H1 (cell line): ENCODE data around the gene CDH6. TPM values are rescaled to one million over a fixed set of nuclear protein-coding genes. Genes with fewer than 3 reads are reported as not detected.

Experiments
- CTCF ChIA-PET: fragments of 300-600 bp; sonication (Branson Sonifier 250); formaldehyde crosslinking; loops from one replicate; lab custom pipeline; 2021; ENCODE audit not compliant: partially characterized antibody; lab: Charles Lee
- POLR2A ChIA-PET: fragments of 300-600 bp; sonication (Branson Sonifier 250); formaldehyde crosslinking; loops from one replicate; lab custom pipeline; 2021; ENCODE audit warnings: inconsistent platforms; ENCODE audit not compliant: partially characterized antibody; lab: Charles Lee
- DNase-seq, 2 experiments: peaks; one replicate each; pipeline versions ENCODE4 v3.0.0 to v3.0.0-alpha.2; 2010 to 2022; ENCODE audit warnings: low spot score in 2 of 2, low read depth in 1 of 2, mixed read lengths in 1 of 2
- FAIRE-seq: peaks from 2 replicates; lab custom pipeline; 2011; peaks lifted over from hg19 to GRCh38; lab: Jason Lieb, UNC
- H2AFZ ChIP-seq: 2 replicates; pipeline ENCODE4 v1.8.1; 2012; ENCODE audit warnings: low read length, inconsistent platforms
- H2AK5ac ChIP-seq: 2 replicates; pipeline ENCODE4 v1.6.1; 2013; ENCODE audit warnings: low read depth, low read length
- H2BK120ac ChIP-seq: replicated peaks from 2 replicates; pipeline ENCODE3; 2013; ENCODE audit warnings: low read depth, low read length, inconsistent platforms
- H2BK12ac ChIP-seq: 2 replicates; pipeline ENCODE4 v1.6.1; 2013; ENCODE audit warnings: low read depth, low read length
- H2BK15ac ChIP-seq: 2 replicates; pipeline ENCODE4 v1.6.1; 2013; ENCODE audit warnings: low read length
- H2BK20ac ChIP-seq: 2 replicates; pipeline ENCODE4 v1.6.1; 2013; ENCODE audit warnings: low read length
- H2BK5ac ChIP-seq: 2 replicates; pipeline ENCODE4 v1.6.1; 2013; ENCODE audit warnings: low read depth, low read length
- H3K14ac ChIP-seq: 2 replicates; pipeline ENCODE4 v1.6.1; 2013; ENCODE audit warnings: inconsistent platforms; ENCODE audit not compliant: insufficient read length
- H3K18ac ChIP-seq: 2 replicates; pipeline ENCODE4 v1.6.1; 2013; ENCODE audit warnings: low read length; ENCODE audit errors: extremely low read depth
- H3K23ac ChIP-seq: 2 replicates; pipeline ENCODE4 v1.6.1; 2013; ENCODE audit warnings: inconsistent platforms; ENCODE audit not compliant: insufficient read length
- H3K23me2 ChIP-seq: 2 replicates; pipeline ENCODE4 v1.6.1; 2013; ENCODE audit warnings: low read depth, low read length
- H3K27ac ChIP-seq: 2 replicates; pipeline ENCODE4 v1.6.1; 2011; ENCODE audit warnings: low read depth, low read length, inconsistent platforms
- H3K27me3 ChIP-seq, 4 experiments: replicated peaks in 1 of 4; 1 replicate in 1 of 4; 2 replicates in 3 of 4; pipeline versions ENCODE4 v1.6.1 to v1.8.1; 2011 to 2013; ENCODE audit warnings: low read length in 3 of 4, mild to moderate bottlenecking in 3 of 4, inconsistent platforms in 2 of 4, mixed read lengths in 2 of 4, moderate library complexity in 1 of 4; ENCODE audit not compliant: control insufficient read depth in 3 of 4, insufficient read depth in 3 of 4; ENCODE audit errors: extremely low read depth in 1 of 4
- H3K36me3 ChIP-seq, 4 experiments: 2 replicates each; pipeline versions ENCODE4 v1.6.1 to v1.8.1; 2011 to 2013; ENCODE audit warnings: mild to moderate bottlenecking in 4 of 4, low read length in 3 of 4, moderate library complexity in 2 of 4, control low read depth in 1 of 4, inconsistent platforms in 1 of 4; ENCODE audit not compliant: insufficient read depth in 4 of 4, control insufficient read depth in 2 of 4
- H3K4ac ChIP-seq: replicated peaks from 2 replicates; pipeline ENCODE3; 2013; ENCODE audit warnings: low read length, low read depth, mixed read lengths, inconsistent platforms; ENCODE audit not compliant: insufficient read length
- H3K4me1 ChIP-seq, 4 experiments: replicated peaks in 1 of 4; 1 replicate in 1 of 4; 2 replicates in 3 of 4; pipeline versions ENCODE4 v1.6.1 to v1.8.1; 2011 to 2013; ENCODE audit warnings: low read length in 3 of 4, inconsistent platforms in 2 of 4, mixed read lengths in 1 of 4; ENCODE audit not compliant: insufficient read depth in 4 of 4, control insufficient read depth in 3 of 4
- H3K4me2 ChIP-seq, 2 experiments: 2 replicates each; pipeline versions ENCODE4 v1.6.1 to v1.8.1; 2011 to 2013; ENCODE audit warnings: low read depth in 2 of 2, low read length in 2 of 2, control low read depth in 1 of 2, inconsistent platforms in 1 of 2, mild to moderate bottlenecking in 1 of 2; ENCODE audit not compliant: insufficient read depth in 1 of 2
- H3K4me3 ChIP-seq, 4 experiments: fragments of 200-600, 300-600 bp in 1 of 4; sonication (generic), shearing (Covaris generic), sonication (Bioruptor Twin) in 1 of 4; 2 replicates each; pipeline versions ENCODE4 v1.5.1 to v1.8.1; 2011 to 2016; ENCODE audit warnings: low read length in 4 of 4, low read depth in 3 of 4, control low read depth in 2 of 4, inconsistent platforms in 2 of 4, mild to moderate bottlenecking in 2 of 4, mixed read lengths in 1 of 4, moderate library complexity in 1 of 4; ENCODE audit not compliant: insufficient read depth in 2 of 4; ENCODE audit errors: extremely low read depth in 1 of 4
- H3K56ac ChIP-seq: replicated peaks from 2 replicates; pipeline ENCODE3; 2013; ENCODE audit warnings: low read depth, mild to moderate bottlenecking, mixed read lengths, low read length, inconsistent platforms; ENCODE audit not compliant: insufficient read length
- H3K79me1 ChIP-seq: 2 replicates; pipeline ENCODE4 v1.6.1; 2013; ENCODE audit warnings: low read depth, low read length, control low read depth
- H3K79me2 ChIP-seq, 2 experiments: 2 replicates each; pipeline versions ENCODE4 v1.6.1 to v1.8.1; 2012 to 2013; ENCODE audit warnings: low read length in 2 of 2, mild to moderate bottlenecking in 2 of 2, inconsistent platforms in 1 of 2; ENCODE audit not compliant: insufficient read depth in 2 of 2, control insufficient read depth in 1 of 2
- H3K9ac ChIP-seq, 4 experiments: replicated peaks in 1 of 4; 1 replicate in 1 of 4; 2 replicates in 3 of 4; pipeline versions ENCODE4 v1.6.1 to v1.8.1; 2011 to 2013; ENCODE audit warnings: low read depth in 3 of 4, low read length in 3 of 4, control low read depth in 2 of 4, mild to moderate bottlenecking in 2 of 4, moderate library complexity in 2 of 4, inconsistent platforms in 1 of 4; ENCODE audit errors: extremely low read depth in 1 of 4
- H3K9me3 ChIP-seq, 2 experiments: 2 replicates each; pipeline versions ENCODE4 v1.6.1 to v1.8.1; 2012 to 2013; ENCODE audit warnings: mild to moderate bottlenecking in 2 of 2, moderate library complexity in 2 of 2, control low read depth in 1 of 2, inconsistent platforms in 1 of 2, low read depth in 1 of 2, low read length in 1 of 2, mixed read lengths in 1 of 2; ENCODE audit not compliant: insufficient read depth in 2 of 2
- H4K20me1 ChIP-seq, 2 experiments: replicated peaks in 1 of 2; 2 replicates each; pipeline versions ENCODE3 to v1.8.1; 2011 to 2013; ENCODE audit warnings: inconsistent platforms in 2 of 2, low read length in 2 of 2, mild to moderate bottlenecking in 1 of 2; ENCODE audit not compliant: insufficient read depth in 2 of 2, control insufficient read depth in 1 of 2
- H4K5ac ChIP-seq: 2 replicates; pipeline ENCODE4 v1.6.1; 2013; ENCODE audit warnings: low read length, low read depth, mixed read lengths, inconsistent platforms; ENCODE audit not compliant: insufficient read length
- H4K8ac ChIP-seq: 2 replicates; pipeline ENCODE4 v1.8.0; 2013; ENCODE audit warnings: mild to moderate bottlenecking, moderate library complexity, low read length, inconsistent platforms; ENCODE audit not compliant: insufficient read depth; ENCODE audit errors: extremely low read depth
- H4K91ac ChIP-seq: replicated peaks from 2 replicates; pipeline ENCODE3; 2013; ENCODE audit warnings: low read length, mixed read lengths, inconsistent platforms; ENCODE audit not compliant: insufficient read length
- ATF3 ChIP-seq: IDR thresholded peaks from 2 replicates; pipeline ENCODE4 v1.6.1; 2011; ENCODE audit warnings: low read depth, mild to moderate bottlenecking, low read length; ENCODE audit not compliant: insufficient read depth
- BRCA1 ChIP-seq: IDR thresholded peaks from 2 replicates; pipeline ENCODE4 v1.6.1; 2012; ENCODE audit warnings: low read depth, low read length, improper control_type of control experiment
- POLR2AphosphoS5 ChIP-seq: IDR thresholded peaks from 2 replicates; pipeline ENCODE4 v1.6.1; 2011; ENCODE audit warnings: low read depth, low read length
- SIX5 ChIP-seq: IDR thresholded peaks from 2 replicates; pipeline ENCODE4 v1.6.1; 2011; ENCODE audit warnings: mild to moderate bottlenecking, low read depth, low read length
- polyA plus RNA-seq, 7 experiments: library from polyadenylated mRNA; depleted of rRNA in 3 of 7; stranded (reverse) in 5 of 7; unstranded in 2 of 7; fragments of >200 nt in 5 of 7; fragments of 200-250 nt in 2 of 7; gene quantifications; 1 replicate in 5 of 7; 2 replicates in 1 of 7; 4 replicates in 1 of 7; pipeline versions ENCODE4 v1.2.1 to v1.2.3, GENCODE V29; 2011 to 2013; ENCODE audit warnings: missing spikeins in 2 of 7, mixed read lengths in 2 of 7
- total RNA-seq: library from RNA; stranded (reverse); fragmentation: NEBNext Ultra II Directional; extraction: Animal tissue kit (Norgen Biotek cat#: 25700); gene quantifications from 2 replicates; pipeline ENCODE4 v1.2.1, GENCODE V29; 2021

The CDH6 gene
- total and polyA plus RNA-seq, 2 of the 8 experiments (the other 6 are each of a cell fraction or from before 2014, with no cell fraction given) = 1.4 to 1.9 TPM

DNA sequence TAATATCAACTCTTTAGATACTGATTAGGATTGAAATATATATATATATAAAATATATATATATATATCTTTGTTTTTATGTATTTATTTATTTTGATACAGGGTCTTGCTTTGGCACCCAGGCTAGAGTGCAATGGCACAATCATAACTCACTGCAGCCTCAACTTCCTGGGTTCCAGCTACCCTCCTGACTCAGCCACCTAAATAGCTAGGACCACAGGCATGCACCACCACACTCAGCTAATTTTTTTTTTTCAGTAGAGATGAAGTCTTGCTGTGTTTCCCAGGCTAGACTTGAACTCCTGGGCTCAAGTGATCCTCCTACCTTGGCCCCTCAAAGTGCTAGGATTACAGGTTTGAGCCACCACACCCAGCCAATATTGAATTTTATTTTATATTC lies 20.6 kb upstream of the CDH6 start:
- no peak overlapping the region for H2BK20ac ChIP-seq
- no peak overlapping the region for H3K4me3 ChIP-seq
- no peak overlapping the region for H4K91ac ChIP-seq
- no peak overlapping the region for H3K9ac ChIP-seq
- no peak overlapping the region for H4K8ac ChIP-seq
- no peak overlapping the region for H2AFZ ChIP-seq
- H2BK12ac ChIP-seq = no peak overlapping the region
- no peak overlapping the region for H3K56ac ChIP-seq
- no peak overlapping the region for H2AK5ac ChIP-seq
- H3K14ac ChIP-seq = no peak overlapping the region
- H3K27me3 ChIP-seq = peaks cover 0 to 1% (median 0%) of the 10 kb centered on the region in 4 experiments; a peak in 2 of 7 replicates
- no peak overlapping the region for H3K4ac ChIP-seq
- no peak overlapping the region for H3K18ac ChIP-seq
- H3K23me2 ChIP-seq = no peaks in the 10 kb centered on the region
- no peak overlapping the region for H3K23ac ChIP-seq
- DNase-seq = no peak
- H3K4me1 ChIP-seq = no peaks in the 10 kb centered on the region
- H2BK15ac ChIP-seq = no peak overlapping the region
- no peaks in the 10 kb centered on the region for H3K36me3 ChIP-seq
- FAIRE-seq = no peak
- ChIA-PET CTCF (interaction anchor here (0.8 to 1.7 kb wide), 5 partner anchors 12 to 38 kb away, joined by 3 to 8 read pairs (median 4); no protein-coding TSS in a partner anchor), POLR2A (no interaction called here)
- no peaks in the 10 kb centered on the region for H3K79me1 ChIP-seq
- TF ChIP-seq ATF3 (no peak), BRCA1 (no peak), POLR2AphosphoS5 (no peak), SIX5 (no peak)
- no peak overlapping the region for H2BK5ac ChIP-seq
- H4K20me1 ChIP-seq = no peaks in the 10 kb centered on the region
- no peak overlapping the region for H4K5ac ChIP-seq
- no peak overlapping the region for H3K4me2 ChIP-seq
- H3K79me2 ChIP-seq = no peaks in the 10 kb centered on the region
- H3K27ac ChIP-seq = no peak overlapping the region
- H3K9me3 ChIP-seq = no peaks in the 10 kb centered on the region
- no peak overlapping the region for H2BK120ac ChIP-seq
